ENCODE measurements around the gene SPEG.

The SPEG gene

GRCh38 chr2:219446101-219446504 lies 11.5 kb downstream of the SPEG start:
- Histone ChIP-seq H3K27ac (replicated peaks; ENCODE audit: low read length) (no peak overlapping the region), H2AK5ac (ENCODE audit: low read depth, low read length) (peak overlapping the region; percentile 51)
- WGBS, 2 donors (ENCODE audit: extremely low coverage in 2 of 2, insufficient read length in 2 of 2, insufficient replicate concordance in 1 of 2), result no CpG with 5 or more reads among the region's 6 CpGs

DNA sequence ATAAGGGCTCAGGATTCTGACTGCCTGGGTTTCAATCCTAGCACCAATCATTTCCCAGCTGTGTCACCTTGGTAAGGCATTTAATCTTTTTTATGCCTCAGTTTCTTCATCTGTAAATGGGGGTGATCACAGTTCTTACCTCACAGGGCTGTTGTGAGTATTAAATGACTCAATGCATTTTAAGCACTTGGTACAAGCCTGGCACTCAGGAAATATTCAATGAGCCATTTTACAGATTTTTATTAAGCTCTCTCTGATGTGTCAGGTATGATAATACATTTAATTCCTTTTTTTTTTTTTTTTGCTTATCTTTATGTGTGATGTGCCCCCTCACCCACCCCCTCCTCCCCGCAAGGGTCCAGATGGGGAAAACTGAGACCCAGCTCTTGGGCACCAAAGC lies 12.0 kb downstream of the SPEG start:
- no peak overlapping the region for H3K27ac ChIP-seq (replicated peaks; ENCODE audit: low read length)
- H4K8ac ChIP-seq (ENCODE audit: low read depth, low read length), result no peak overlapping the region
- H3K27me3 ChIP-seq (ENCODE audit: control insufficient read depth in 3 of 3, insufficient read depth in 3 of 3, low read depth in 1 of 3, low read length in 3 of 3), result peaks cover 3 to 39% (median 6%) of the 10 kb centered on the region in 3 experiments
- no peak overlapping the region for H2BK15ac ChIP-seq (ENCODE audit: low read length)
- no peaks in the 10 kb centered on the region for H3K9me3 ChIP-seq (replicated peaks in 1 of 2; ENCODE audit: control insufficient read depth in 2 of 2, insufficient read depth in 1 of 2, low read depth in 1 of 2, low read length in 2 of 2)
- H3K9ac ChIP-seq (ENCODE audit: low read depth, low read length, poor library complexity), result no peak overlapping the region
- no peaks in the 10 kb centered on the region for H3K79me1 ChIP-seq (ENCODE audit: low read depth, low read length)
- H3K4me3 ChIP-seq (ENCODE audit: low read length in 2 of 2), result no peak overlapping the region
- H2AK5ac ChIP-seq (ENCODE audit: low read depth, low read length), result no peak overlapping the region
- H3K4ac ChIP-seq (ENCODE audit: low read length), result no peak overlapping the region
- H3K36me3 ChIP-seq (replicated peaks in 1 of 2; ENCODE audit: control insufficient read depth in 2 of 2, insufficient read depth in 2 of 2, low read length in 2 of 2), result peaks cover 0 to 2% of the 10 kb centered on the region in 2 donors
- H2AFZ ChIP-seq (ENCODE audit: low read length), result no peak overlapping the region
- H2BK5ac ChIP-seq (ENCODE audit: low read length), result no peak overlapping the region
- H3K4me2 ChIP-seq (ENCODE audit: insufficient read depth, low read length, poor library complexity, severe bottlenecking), result no peak overlapping the region
- H3K23ac ChIP-seq (ENCODE audit: low read depth, low read length, poor library complexity), result no peak overlapping the region
- no peak overlapping the region for H3K14ac ChIP-seq (ENCODE audit: low read length)
- WGBS, 2 donors (ENCODE audit: extremely low coverage in 2 of 2, insufficient read length in 2 of 2, insufficient replicate concordance in 1 of 2), result no CpG with 5 or more reads among the region's 1 CpG
- H3K4me1 ChIP-seq (ENCODE audit: control insufficient read depth in 2 of 2, insufficient read depth in 1 of 2, low read depth in 1 of 2, low read length in 2 of 2), result peaks cover 22 to 23% of the 10 kb centered on the region in 2 donors
- H2BK120ac ChIP-seq (ENCODE audit: low read depth, low read length), result no peak overlapping the region
- H4K91ac ChIP-seq (ENCODE audit: low read depth, low read length, poor library complexity), result no peak overlapping the region
- no peak overlapping the region for H2BK12ac ChIP-seq (ENCODE audit: low read length)
- H3K18ac ChIP-seq (ENCODE audit: low read length), result no peak overlapping the region
- DNase-seq (ENCODE audit: low spot score), result no peak

More at GRCh38 chr2:219446101-219446504, 11.5 kb downstream of the SPEG start:
- Histone ChIP-seq H3K79me1 (ENCODE audit: low read depth, low read length) (no peaks in the 10 kb centered on the region), H3K23ac (ENCODE audit: low read depth, low read length, poor library complexity) (no peak overlapping the region), H3K36me3 (replicated peaks in 1 of 2; ENCODE audit: control insufficient read depth in 2 of 2, insufficient read depth in 2 of 2, low read length in 2 of 2) (peaks cover 0 to 2% of the 10 kb centered on the region in 2 donors), H2BK120ac (ENCODE audit: low read depth, low read length) (no peak overlapping the region), H2BK12ac (ENCODE audit: low read length) (no peak overlapping the region), H3K14ac (ENCODE audit: low read length) (no peak overlapping the region), H4K8ac (ENCODE audit: low read depth, low read length) (no peak overlapping the region), H3K18ac (ENCODE audit: low read length) (peak overlapping the region; percentile 61), H3K4me2 (ENCODE audit: insufficient read depth, low read length, poor library complexity, severe bottlenecking) (no peak overlapping the region), H3K9me3 (replicated peaks in 1 of 2; ENCODE audit: control insufficient read depth in 2 of 2, insufficient read depth in 1 of 2, low read depth in 1 of 2, low read length in 2 of 2) (no peaks in the 10 kb centered on the region), H3K9ac (ENCODE audit: low read depth, low read length, poor library complexity) (no peak overlapping the region), H3K4ac (ENCODE audit: low read length) (no peak overlapping the region), H2BK15ac (ENCODE audit: low read length) (no peak overlapping the region), H3K27me3 (ENCODE audit: control insufficient read depth in 3 of 3, insufficient read depth in 3 of 3, low read depth in 1 of 3, low read length in 3 of 3) (peaks cover 3 to 44% (median 11%) of the 10 kb centered on the region in 3 experiments), H3K4me1 (ENCODE audit: control insufficient read depth in 2 of 2, insufficient read depth in 1 of 2, low read depth in 1 of 2, low read length in 2 of 2) (peaks cover 26 to 28% of the 10 kb centered on the region in 2 donors), H2BK5ac (ENCODE audit: low read length) (no peak overlapping the region), H2AFZ (ENCODE audit: low read length) (peak overlapping the region; percentile 31), H3K4me3 (ENCODE audit: low read length in 2 of 2) (no peak overlapping the region), H4K91ac (ENCODE audit: low read depth, low read length, poor library complexity) (no peak overlapping the region)
- no peak for DNase-seq (ENCODE audit: low spot score)

DNA sequence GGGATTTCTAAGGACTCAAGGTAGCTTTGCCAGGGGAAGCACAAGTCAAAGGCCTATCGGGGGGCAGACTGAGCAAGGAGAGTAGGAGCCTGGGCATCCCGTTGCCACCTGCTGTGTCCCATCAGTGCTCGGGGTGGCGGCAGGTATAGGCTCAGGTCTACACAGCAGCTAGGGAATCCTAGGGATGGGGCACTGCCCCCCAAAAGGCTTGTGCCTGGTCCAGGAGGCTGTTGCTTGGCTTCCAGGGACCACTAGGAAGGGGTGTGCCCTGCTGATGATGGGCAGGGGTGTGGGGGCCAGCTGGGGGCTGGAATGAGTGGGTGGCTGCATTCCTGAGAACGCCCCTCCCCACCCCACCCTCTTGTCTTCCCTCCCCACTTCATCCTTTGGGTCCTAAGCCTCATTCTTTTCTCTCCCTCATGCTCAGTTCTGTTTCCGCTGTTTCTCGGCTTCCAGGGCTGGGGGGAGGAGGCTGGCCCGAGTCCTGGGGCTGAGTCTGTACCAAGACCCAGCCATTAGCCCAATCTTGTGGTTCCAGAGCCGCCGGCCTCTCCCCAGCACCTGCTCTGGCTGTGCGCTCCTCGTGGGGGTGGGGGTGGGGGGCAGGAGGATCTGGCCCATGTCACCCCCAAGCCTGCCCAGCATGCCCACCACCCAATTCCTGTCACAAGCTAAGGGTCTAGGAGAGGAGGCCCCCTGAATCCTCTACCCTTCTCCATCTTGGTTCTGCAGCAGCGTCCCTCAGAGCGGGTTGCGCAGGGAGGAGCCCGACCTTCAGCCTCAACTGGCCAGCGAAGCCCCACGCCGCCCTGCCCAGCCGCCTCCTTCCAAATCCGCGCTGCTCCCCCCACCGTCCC lies 12.8 kb downstream of the SPEG start:
- Histone ChIP-seq H3K79me1 (ENCODE audit: low read depth, low read length) (no peaks in the 10 kb centered on the region), H3K14ac (ENCODE audit: low read length) (peak overlapping the region; percentile 60), H2AK5ac (ENCODE audit: low read depth, low read length) (peak overlapping the region; percentile 85), H2BK120ac (ENCODE audit: low read depth, low read length) (no peak overlapping the region), H2AFZ (ENCODE audit: low read length) (no peak overlapping the region), H3K27me3 (ENCODE audit: control insufficient read depth in 3 of 3, insufficient read depth in 3 of 3, low read depth in 1 of 3, low read length in 3 of 3) (peaks cover 3 to 38% (median 6%) of the 10 kb centered on the region in 3 experiments), H3K4me1 (ENCODE audit: control insufficient read depth in 2 of 2, insufficient read depth in 1 of 2, low read depth in 1 of 2, low read length in 2 of 2) (peaks cover 22 to 23% of the 10 kb centered on the region in 2 donors), H3K27ac (replicated peaks; ENCODE audit: low read length) (no peak overlapping the region), H3K9me3 (replicated peaks in 1 of 2; ENCODE audit: control insufficient read depth in 2 of 2, insufficient read depth in 1 of 2, low read depth in 1 of 2, low read length in 2 of 2) (no peaks in the 10 kb centered on the region), H3K18ac (ENCODE audit: low read length) (peak overlapping the region; percentile 95), H3K4me3 (ENCODE audit: low read length in 2 of 2) (no peak overlapping the region), H3K4me2 (ENCODE audit: insufficient read depth, low read length, poor library complexity, severe bottlenecking) (peak overlapping the region; percentile 56), H2BK5ac (ENCODE audit: low read length) (no peak overlapping the region), H3K23ac (ENCODE audit: low read depth, low read length, poor library complexity) (peak overlapping the region; percentile 82), H2BK15ac (ENCODE audit: low read length) (peak overlapping the region; percentile 79), H4K91ac (ENCODE audit: low read depth, low read length, poor library complexity) (peak overlapping the region; percentile 42), H3K4ac (ENCODE audit: low read length) (no peak overlapping the region), H3K9ac (ENCODE audit: low read depth, low read length, poor library complexity) (no peak overlapping the region), H2BK12ac (ENCODE audit: low read length) (no peak overlapping the region), H4K8ac (ENCODE audit: low read depth, low read length) (peak overlapping the region; percentile 54), H3K36me3 (replicated peaks in 1 of 2; ENCODE audit: control insufficient read depth in 2 of 2, insufficient read depth in 2 of 2, low read length in 2 of 2) (peaks cover 0 to 2% of the 10 kb centered on the region in 2 donors)
- WGBS, 2 donors (ENCODE audit: extremely low coverage in 2 of 2, insufficient read length in 2 of 2, insufficient replicate concordance in 1 of 2), result no CpG with 5 or more reads among the region's 23 CpGs
- DNase-seq (ENCODE audit: low spot score), result no peak

GRCh38 chr2:219448099-219448775 lies 13.6 kb downstream of the SPEG start:
- Histone ChIP-seq H3K18ac (ENCODE audit: low read length) (peak overlapping the region; percentile 95), H2AK5ac (ENCODE audit: low read depth, low read length) (peak overlapping the region; percentile 85)
- DNase-seq (ENCODE audit: low spot score), result peak; percentile 43

More at GRCh38 chr2:219448099-219448775, 13.6 kb downstream of the SPEG start:
- no peak overlapping the region for H2BK12ac ChIP-seq (ENCODE audit: low read length)
- peak overlapping the region; percentile 54 for H3K9ac ChIP-seq (ENCODE audit: low read depth, low read length, poor library complexity)
- peak overlapping the region; percentile 56 for H3K4me2 ChIP-seq (ENCODE audit: insufficient read depth, low read length, poor library complexity, severe bottlenecking)
- H2BK15ac ChIP-seq (ENCODE audit: low read length), result peak overlapping the region; percentile 79
- peaks cover 0 to 33% (median 3%) of the 10 kb centered on the region in 3 experiments for H3K27me3 ChIP-seq (ENCODE audit: control insufficient read depth in 3 of 3, insufficient read depth in 3 of 3, low read depth in 1 of 3, low read length in 3 of 3)
- peak overlapping the region; percentile 88 for H4K8ac ChIP-seq (ENCODE audit: low read depth, low read length)
- H3K27ac ChIP-seq (replicated peaks; ENCODE audit: low read length), result no peak overlapping the region
- no peak overlapping the region for H2BK5ac ChIP-seq (ENCODE audit: low read length)
- H3K4me1 ChIP-seq (ENCODE audit: control insufficient read depth in 2 of 2, insufficient read depth in 1 of 2, low read depth in 1 of 2, low read length in 2 of 2), result peaks cover 19 to 23% of the 10 kb centered on the region in 2 donors
- no peaks in the 10 kb centered on the region for H3K9me3 ChIP-seq (replicated peaks in 1 of 2; ENCODE audit: control insufficient read depth in 2 of 2, insufficient read depth in 1 of 2, low read depth in 1 of 2, low read length in 2 of 2)
- H3K4me3 ChIP-seq (ENCODE audit: low read length in 2 of 2), result peak overlapping the region in 1 of 2 donors; percentile 53
- H3K14ac ChIP-seq (ENCODE audit: low read length), result peak overlapping the region; percentile 60
- no peak overlapping the region for H2AFZ ChIP-seq (ENCODE audit: low read length)
- peaks cover 0 to 2% of the 10 kb centered on the region in 2 donors for H3K36me3 ChIP-seq (replicated peaks in 1 of 2; ENCODE audit: control insufficient read depth in 2 of 2, insufficient read depth in 2 of 2, low read length in 2 of 2)
- H3K79me1 ChIP-seq (ENCODE audit: low read depth, low read length), result no peaks in the 10 kb centered on the region
- H2BK120ac ChIP-seq (ENCODE audit: low read depth, low read length), result peak overlapping the region; percentile 85
- peak overlapping the region; percentile 82 for H3K23ac ChIP-seq (ENCODE audit: low read depth, low read length, poor library complexity)
- H4K91ac ChIP-seq (ENCODE audit: low read depth, low read length, poor library complexity), result no peak overlapping the region
- peak overlapping the region; percentile 23 for H3K4ac ChIP-seq (ENCODE audit: low read length)
- WGBS, 2 donors (ENCODE audit: extremely low coverage in 2 of 2, insufficient read length in 2 of 2, insufficient replicate concordance in 1 of 2), result no CpG with 5 or more reads among the region's 88 CpGs
